GM12874 (cell line): ENCODE results near the gene UFD1.

ENCODE experiments used
- TF ChIP-seq, protein P1 (sequence below): IDR thresholded peaks from 2 replicates; pipeline ENCODE4 v1.5.1; 2011; ENCODE audit warnings: low read depth, mild to moderate bottlenecking, control low read depth, low read length, moderate library complexity; ENCODE audit not compliant: insufficient read depth

Gene UFD1

GRCh38 chr22:19482297-19482696 is 3.3 kb upstream of the UFD1 start:
- TF ChIP-seq, protein P1, sequence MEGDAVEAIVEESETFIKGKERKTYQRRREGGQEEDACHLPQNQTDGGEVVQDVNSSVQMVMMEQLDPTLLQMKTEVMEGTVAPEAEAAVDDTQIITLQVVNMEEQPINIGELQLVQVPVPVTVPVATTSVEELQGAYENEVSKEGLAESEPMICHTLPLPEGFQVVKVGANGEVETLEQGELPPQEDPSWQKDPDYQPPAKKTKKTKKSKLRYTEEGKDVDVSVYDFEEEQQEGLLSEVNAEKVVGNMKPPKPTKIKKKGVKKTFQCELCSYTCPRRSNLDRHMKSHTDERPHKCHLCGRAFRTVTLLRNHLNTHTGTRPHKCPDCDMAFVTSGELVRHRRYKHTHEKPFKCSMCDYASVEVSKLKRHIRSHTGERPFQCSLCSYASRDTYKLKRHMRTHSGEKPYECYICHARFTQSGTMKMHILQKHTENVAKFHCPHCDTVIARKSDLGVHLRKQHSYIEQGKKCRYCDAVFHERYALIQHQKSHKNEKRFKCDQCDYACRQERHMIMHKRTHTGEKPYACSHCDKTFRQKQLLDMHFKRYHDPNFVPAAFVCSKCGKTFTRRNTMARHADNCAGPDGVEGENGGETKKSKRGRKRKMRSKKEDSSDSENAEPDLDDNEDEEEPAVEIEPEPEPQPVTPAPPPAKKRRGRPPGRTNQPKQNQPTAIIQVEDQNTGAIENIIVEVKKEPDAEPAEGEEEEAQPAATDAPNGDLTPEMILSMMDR = no peak

DNA sequence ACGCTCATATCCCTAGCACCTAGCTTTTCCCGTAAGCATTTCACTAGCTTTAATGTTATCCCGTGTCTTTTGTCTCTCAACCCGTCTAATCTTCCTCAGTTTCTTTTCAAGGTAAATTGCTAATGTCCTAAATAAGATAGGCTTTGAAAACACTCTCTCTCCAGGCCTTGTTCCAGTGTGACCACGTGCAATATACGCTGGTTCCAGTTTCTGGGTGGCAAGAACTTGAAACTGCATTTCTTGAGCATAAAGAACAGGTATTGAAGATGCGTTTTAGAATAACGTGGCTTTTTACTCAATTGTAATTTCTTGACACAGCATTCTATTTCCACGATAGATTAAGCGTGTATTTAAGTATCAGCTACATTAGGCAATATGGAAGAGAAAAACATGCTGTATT is 1.8 kb upstream of the UFD1 start:
- TF ChIP-seq, protein P1 = no peak

- TF ChIP-seq, protein P1 = no peak
Observed at GRCh38 chr22:19480173-19480568, 1.2 kb upstream of the UFD1 start.

DNA sequence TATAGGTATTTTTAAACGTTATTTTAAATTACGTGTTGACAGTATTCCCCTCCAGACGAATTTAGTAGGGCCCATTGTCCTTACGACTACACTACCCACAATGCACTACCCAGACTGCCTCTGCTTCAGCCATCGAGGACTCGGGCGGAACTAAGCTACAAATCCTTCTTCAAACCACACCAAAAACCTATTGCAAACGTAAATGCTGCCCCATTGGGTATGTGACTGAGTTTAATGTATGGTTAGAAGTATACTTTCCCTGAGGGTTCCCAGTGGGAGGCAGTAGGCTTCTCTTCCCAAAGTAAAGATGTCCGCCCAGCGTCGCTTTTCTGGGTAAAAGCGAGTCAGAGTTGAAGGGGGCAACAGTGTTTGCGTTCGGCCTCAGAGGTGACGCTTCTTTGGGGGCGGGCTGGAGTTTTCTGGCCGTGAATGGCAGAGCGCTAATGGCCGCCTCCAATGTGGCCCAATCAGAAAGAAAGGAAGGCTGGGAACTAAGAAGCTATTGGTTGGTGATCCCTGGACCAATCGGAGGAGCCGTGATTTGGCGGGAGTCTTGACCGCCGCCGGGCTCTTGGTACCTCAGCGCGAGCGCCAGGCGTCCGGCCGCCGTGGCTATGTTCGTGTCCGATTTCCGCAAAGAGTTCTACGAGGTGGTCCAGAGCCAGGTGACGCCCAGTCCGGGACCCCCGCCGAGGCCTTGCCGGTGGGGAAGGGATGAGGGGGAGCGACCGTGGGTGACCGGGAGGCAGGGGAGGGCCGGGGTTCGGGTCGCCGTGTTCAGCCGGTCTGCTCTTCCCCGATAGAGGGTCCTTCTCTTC is 571 bp upstream of the UFD1 start, which contains the start of gene CDC45:
Gene CDC45 (plus strand): TSS at position 566 of the 818 bp plus-strand sequence. CDS start 49 bp downstream, at position 615.
- TF ChIP-seq, protein P1 = no peak

- TF ChIP-seq, protein P1 = no peak
Observed at GRCh38 chr22:19478045-19478900, 720 bp downstream of the UFD1 start.

- TF ChIP-seq, protein P1 = no peak
Observed at GRCh38 chr22:19477321-19478044, 1.5 kb downstream of the UFD1 start.

GRCh38 chr22:19476023-19476422 is 3.0 kb downstream of the UFD1 start:
- TF ChIP-seq, protein P1 = no peak
